Measurements from ENCODE around the gene RASSF5.

GRCh38 chr1:206532368-206532767, 25.0 kb downstream of the RASSF5 start:
- TF ChIP-seq, protein P1, sequence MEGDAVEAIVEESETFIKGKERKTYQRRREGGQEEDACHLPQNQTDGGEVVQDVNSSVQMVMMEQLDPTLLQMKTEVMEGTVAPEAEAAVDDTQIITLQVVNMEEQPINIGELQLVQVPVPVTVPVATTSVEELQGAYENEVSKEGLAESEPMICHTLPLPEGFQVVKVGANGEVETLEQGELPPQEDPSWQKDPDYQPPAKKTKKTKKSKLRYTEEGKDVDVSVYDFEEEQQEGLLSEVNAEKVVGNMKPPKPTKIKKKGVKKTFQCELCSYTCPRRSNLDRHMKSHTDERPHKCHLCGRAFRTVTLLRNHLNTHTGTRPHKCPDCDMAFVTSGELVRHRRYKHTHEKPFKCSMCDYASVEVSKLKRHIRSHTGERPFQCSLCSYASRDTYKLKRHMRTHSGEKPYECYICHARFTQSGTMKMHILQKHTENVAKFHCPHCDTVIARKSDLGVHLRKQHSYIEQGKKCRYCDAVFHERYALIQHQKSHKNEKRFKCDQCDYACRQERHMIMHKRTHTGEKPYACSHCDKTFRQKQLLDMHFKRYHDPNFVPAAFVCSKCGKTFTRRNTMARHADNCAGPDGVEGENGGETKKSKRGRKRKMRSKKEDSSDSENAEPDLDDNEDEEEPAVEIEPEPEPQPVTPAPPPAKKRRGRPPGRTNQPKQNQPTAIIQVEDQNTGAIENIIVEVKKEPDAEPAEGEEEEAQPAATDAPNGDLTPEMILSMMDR (IDR thresholded peaks at IDR 0.05 in 2 of 3, conservative IDR thresholded peaks at IDR 0.05 in 1 of 3; ENCODE audit: control insufficient read depth in 2 of 3, extremely low read depth in 1 of 3, insufficient read depth in 1 of 3, low read depth in 3 of 3, low read length in 3 of 3), result no peak
- TF ChIP-seq SP1 (IDR thresholded peaks at IDR 0.05; ENCODE audit: low read depth, low read length), result no peak
